Left hindlimb (tissue), 1 donor: ENCODE measurements around the gene TCF7L2.
"Not testable (repeated sequence)": the region's sequence is repeated elsewhere in the genome, so short reads cannot be mapped to it uniquely, and the experiment has no call there.

Source experiments
- DNase-seq: peaks from one replicate; pipeline ENCODE4 v3.0.0-alpha.2; 2018

Gene TCF7L2

GRCh38 chr10:113099431-113100183, 149.6 kb downstream of the TCF7L2 start:
- no peak for DNase-seq

- DNase-seq: no peak
These were observed 150.2 kb downstream of the TCF7L2 start for GRCh38 chr10:113100281-113100680.

GRCh38 chr10:113103131-113103840, 153.2 kb downstream of the TCF7L2 start:
- DNase-seq: no peak

GRCh38 chr10:113104047-113104446, 154.0 kb downstream of the TCF7L2 start:
- DNase-seq: no peak

GRCh38 chr10:113108194-113108835, 158.3 kb downstream of the TCF7L2 start:
- no peak for DNase-seq

GRCh38 chr10:113108948-113109347, 158.9 kb downstream of the TCF7L2 start:
- DNase-seq: no peak

- not testable (repeated sequence) for DNase-seq
These were observed 159.4 kb downstream of the TCF7L2 start for GRCh38 chr10:113109482-113109881.

GRCh38 chr10:113111260-113111659, 161.2 kb downstream of the TCF7L2 start:
- no peak for DNase-seq

GRCh38 chr10:113111900-113112853, 162.1 kb downstream of the TCF7L2 start:
- no peak for DNase-seq

- no peak for DNase-seq
These were observed 163.2 kb downstream of the TCF7L2 start for GRCh38 chr10:113113241-113113640.

GRCh38 chr10:113113918-113114317, 163.9 kb downstream of the TCF7L2 start:
- DNase-seq: no peak

- DNase-seq: no peak
These were observed 165.5 kb downstream of the TCF7L2 start for GRCh38 chr10:113115556-113115955.

- DNase-seq: no peak
These were observed 168.8 kb downstream of the TCF7L2 start for GRCh38 chr10:113118882-113119281.

- DNase-seq: no peak
These were observed 169.8 kb downstream of the TCF7L2 start for GRCh38 chr10:113119801-113120200.

- DNase-seq: no peak
These were observed 171.1 kb downstream of the TCF7L2 start for GRCh38 chr10:113121153-113121552.

- DNase-seq: no peak
These were observed 172.9 kb downstream of the TCF7L2 start for GRCh38 chr10:113122947-113123346.

- DNase-seq: no peak
These were observed 174.7 kb downstream of the TCF7L2 start for GRCh38 chr10:113124724-113125123.

- no peak for DNase-seq
These were observed 175.6 kb downstream of the TCF7L2 start for GRCh38 chr10:113125612-113126011.

GRCh38 chr10:113126229-113127201, 176.5 kb downstream of the TCF7L2 start:
- peak; percentile 78 for DNase-seq

GRCh38 chr10:113127261-113127900, 177.3 kb downstream of the TCF7L2 start:
- DNase-seq: no peak

GRCh38 chr10:113127901-113128283, 177.8 kb downstream of the TCF7L2 start:
- no peak for DNase-seq
